OCI-LY1 (cell line): Measurements from ENCODE around the gene ST7.

Experiments used
- EZH2 ChIP-seq: fragments of 200-600 bp; sonication (generic), shearing (Covaris generic); IDR thresholded peaks from 2 replicates; pipeline ENCODE4 v1.8.0; 2017; ENCODE audit warnings: borderline replicate concordance, mixed run types, mild to moderate bottlenecking, antibody characterized with exemption, low read length, moderate library complexity, mixed read lengths
- TF ChIP-seq, protein P1 (sequence below): fragments of 200-600 bp; sonication (generic), shearing (Covaris generic); IDR thresholded peaks from 2 replicates; pipeline ENCODE4 v1.5.1; 2017; ENCODE audit warnings: mild to moderate bottlenecking, antibody characterized with exemption, low read length, moderate library complexity, mixed read lengths

DNA sequence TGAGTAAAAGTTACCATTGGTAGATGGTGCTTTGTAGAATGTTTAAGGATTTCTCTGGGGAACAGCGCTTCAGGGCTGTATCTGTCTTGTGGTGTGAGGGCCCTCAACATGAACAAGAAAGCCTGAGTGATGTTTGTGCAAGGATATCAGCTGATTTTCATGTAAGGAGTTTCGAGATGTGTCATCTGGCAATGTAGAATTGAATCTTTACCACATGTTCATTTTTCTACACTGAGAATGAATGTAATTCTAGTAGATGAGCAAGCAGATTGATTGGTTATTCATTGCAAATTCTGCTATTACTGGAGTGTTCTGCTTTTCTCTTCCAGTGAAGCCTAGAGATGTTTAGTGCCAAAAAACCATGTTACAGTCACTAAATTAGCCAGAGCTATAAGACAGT is 87.7 kb downstream of the ST7 start:
- TF ChIP-seq, protein P1, sequence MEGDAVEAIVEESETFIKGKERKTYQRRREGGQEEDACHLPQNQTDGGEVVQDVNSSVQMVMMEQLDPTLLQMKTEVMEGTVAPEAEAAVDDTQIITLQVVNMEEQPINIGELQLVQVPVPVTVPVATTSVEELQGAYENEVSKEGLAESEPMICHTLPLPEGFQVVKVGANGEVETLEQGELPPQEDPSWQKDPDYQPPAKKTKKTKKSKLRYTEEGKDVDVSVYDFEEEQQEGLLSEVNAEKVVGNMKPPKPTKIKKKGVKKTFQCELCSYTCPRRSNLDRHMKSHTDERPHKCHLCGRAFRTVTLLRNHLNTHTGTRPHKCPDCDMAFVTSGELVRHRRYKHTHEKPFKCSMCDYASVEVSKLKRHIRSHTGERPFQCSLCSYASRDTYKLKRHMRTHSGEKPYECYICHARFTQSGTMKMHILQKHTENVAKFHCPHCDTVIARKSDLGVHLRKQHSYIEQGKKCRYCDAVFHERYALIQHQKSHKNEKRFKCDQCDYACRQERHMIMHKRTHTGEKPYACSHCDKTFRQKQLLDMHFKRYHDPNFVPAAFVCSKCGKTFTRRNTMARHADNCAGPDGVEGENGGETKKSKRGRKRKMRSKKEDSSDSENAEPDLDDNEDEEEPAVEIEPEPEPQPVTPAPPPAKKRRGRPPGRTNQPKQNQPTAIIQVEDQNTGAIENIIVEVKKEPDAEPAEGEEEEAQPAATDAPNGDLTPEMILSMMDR: no peak
- TF ChIP-seq EZH2: no peak
